Hepatocyte (in vitro differentiated cells): ENCODE measurements around the gene HTR1D. TPM values are rescaled to one million over a fixed set of nuclear protein-coding genes. Genes with fewer than 3 reads are reported as not detected.

Source experiments
- DNase-seq: peaks from one replicate; pipeline ENCODE4 v3.0.0-alpha.2; 2016; ENCODE audit warnings: low spot score
- H2AFZ ChIP-seq: fragments of 200-600 bp; sonication (generic); 2 replicates; pipeline ENCODE4 v1.6.0; 2016; ENCODE audit warnings: antibody characterized with exemption, mild to moderate bottlenecking
- H3K27ac ChIP-seq: fragments of 200-600 bp; sonication (generic); 2 replicates; pipeline ENCODE4 v1.5.1; 2016; ENCODE audit warnings: mild to moderate bottlenecking
- H3K27me3 ChIP-seq: fragments of 200-600 bp; sonication (generic); 2 replicates; pipeline ENCODE4 v1.6.1; 2016
- H3K36me3 ChIP-seq: fragments of 200-600 bp; sonication (generic); replicated peaks from 2 replicates; pipeline ENCODE4 v1.5.1; 2016; ENCODE audit warnings: low read depth; ENCODE audit not compliant: insufficient read depth
- H3K4me1 ChIP-seq: fragments of 200-600 bp; sonication (generic); 2 replicates; pipeline ENCODE4 v1.5.1; 2016; ENCODE audit warnings: mild to moderate bottlenecking, moderate library complexity; ENCODE audit not compliant: insufficient read depth
- H3K4me2 ChIP-seq: fragments of 200-600 bp; sonication (generic); 2 replicates; pipeline ENCODE4 v1.6.0; 2016
- H3K4me3 ChIP-seq: fragments of 200-600 bp; sonication (generic); 2 replicates; pipeline ENCODE4 v1.5.1; 2016; ENCODE audit warnings: mild to moderate bottlenecking
- H3K79me2 ChIP-seq: fragments of 200-600 bp; sonication (generic); 2 replicates; pipeline ENCODE4 v1.6.0; 2017; ENCODE audit warnings: mild to moderate bottlenecking
- H3K9me2 ChIP-seq: fragments of 200-600 bp; sonication (generic); replicated peaks from 2 replicates; pipeline ENCODE4 v1.6.0; 2017; ENCODE audit warnings: mild to moderate bottlenecking; ENCODE audit not compliant: insufficient read depth
- H3K9me3 ChIP-seq: fragments of 200-600 bp; sonication (generic); 2 replicates; pipeline ENCODE4 v1.5.1; 2016; ENCODE audit warnings: low read depth, mild to moderate bottlenecking
- H4K20me1 ChIP-seq: fragments of 200-600 bp; sonication (generic); 2 replicates; pipeline ENCODE4 v1.6.0; 2016; ENCODE audit warnings: mild to moderate bottlenecking; ENCODE audit not compliant: insufficient read depth, poor library complexity, severe bottlenecking
- CTCF ChIP-seq: fragments of 200-600 bp; sonication (generic); IDR thresholded peaks from 2 replicates; pipeline ENCODE4 v1.5.1; 2016; ENCODE audit warnings: antibody characterized with exemption, mild to moderate bottlenecking; ENCODE audit not compliant: poor library complexity
- EZH2 ChIP-seq: fragments of 200-600 bp; sonication (generic); IDR thresholded peaks from 2 replicates; pipeline ENCODE4 v1.6.1; 2016; ENCODE audit warnings: antibody characterized with exemption, mild to moderate bottlenecking, borderline replicate concordance
- EZH2phosphoT487 ChIP-seq: fragments of 200-600 bp; sonication (generic); IDR thresholded peaks from one replicate; pipeline ENCODE4 v1.6.1; 2018; ENCODE audit warnings: antibody characterized with exemption, mild to moderate bottlenecking, low read depth, moderate library complexity; ENCODE audit not compliant: unreplicated experiment, severe bottlenecking
- WGBS: methylation state at CpG from one replicate; pipeline ENCODE4 v1.1.6; 2016; ENCODE audit warnings: low lambda C conversion rate; ENCODE audit errors: missing lambda C conversion rate; 5-methylcytosine and 5-hydroxymethylcytosine counted together
- polyA plus RNA-seq: library from polyadenylated mRNA; unstranded; fragments of >200 nt; fragmentation: Nextera tagmentation; extraction: Ambion mirVana; gene quantifications from 2 replicates; pipeline ENCODE4 v1.2.1, GENCODE V29; 2016
- total RNA-seq: library from RNA; depleted of rRNA; stranded (reverse); fragments of >200 nt; gene quantifications from 2 replicates; pipeline ENCODE4 v1.2.3, GENCODE V29; 2014

HTR1D gene
- total and polyA plus RNA-seq, 2 experiments from 2014 or later: 0.07 to 0.19 TPM

DNA sequence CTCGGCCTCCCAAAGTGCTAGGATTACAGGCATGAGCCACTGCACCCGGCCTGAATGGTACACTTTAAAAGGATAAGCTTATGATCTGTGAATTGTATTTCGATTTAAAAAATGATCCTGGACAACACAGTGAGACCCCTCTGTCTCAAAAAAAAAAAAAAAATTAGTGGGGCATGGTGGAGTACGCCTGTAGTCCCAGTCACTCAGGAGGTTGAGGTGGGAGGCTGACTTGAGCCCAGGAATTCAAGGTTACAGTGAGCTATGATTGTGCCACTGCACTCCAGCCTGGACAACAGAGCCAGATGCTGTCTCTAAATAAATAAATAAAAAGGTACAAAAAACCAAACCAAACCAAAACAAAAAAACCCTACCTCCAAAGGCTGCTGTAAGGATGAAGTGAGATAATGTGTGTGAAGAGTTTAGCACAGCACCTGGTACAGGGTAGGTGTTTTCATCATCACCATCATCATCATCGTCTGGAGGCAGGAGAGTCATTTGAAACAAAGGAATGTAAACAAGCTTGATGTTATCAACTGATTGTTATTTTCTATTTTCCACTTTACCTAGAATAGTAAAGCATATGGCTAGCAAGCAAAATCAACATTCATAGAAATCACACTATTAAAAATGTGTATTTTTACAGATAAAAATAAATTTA is 22.5 kb upstream of the HTR1D start:
- TF ChIP-seq EZH2 (no peak), EZH2phosphoT487 (no peak), CTCF (no peak)
- Histone ChIP-seq H3K27me3 (no peaks in the 10 kb centered on the region), H3K4me2 (no peak overlapping the region), H2AFZ (no peak overlapping the region), H3K79me2 (no peaks in the 10 kb centered on the region), H3K4me3 (no peak overlapping the region), H3K4me1 (no peaks in the 10 kb centered on the region), H3K36me3 (no peaks in the 10 kb centered on the region), H3K9me2 (no peaks in the 10 kb centered on the region), H4K20me1 (no peaks in the 10 kb centered on the region), H3K9me3 (no peaks in the 10 kb centered on the region), H3K27ac (no peak overlapping the region)
- 91% methylated on average over 5 of the region's 5 CpGs for WGBS
- DNase-seq: no peak

GRCh38 chr1:23238565-23238964 is 21.3 kb upstream of the HTR1D start:
- H3K9me2 ChIP-seq: no peaks in the 10 kb centered on the region
- WGBS: 89% methylated on average over 2 of the region's 2 CpGs
- TF ChIP-seq EZH2phosphoT487: no peak
- H3K4me2 ChIP-seq: no peak overlapping the region
- H3K27ac ChIP-seq: no peak overlapping the region
- no peak for DNase-seq
- H3K79me2 ChIP-seq: no peaks in the 10 kb centered on the region
- no peaks in the 10 kb centered on the region for H4K20me1 ChIP-seq
- no peaks in the 10 kb centered on the region for H3K9me3 ChIP-seq
- H2AFZ ChIP-seq: no peak overlapping the region
- H3K4me3 ChIP-seq: no peak overlapping the region
- no peaks in the 10 kb centered on the region for H3K4me1 ChIP-seq
- H3K36me3 ChIP-seq: no peaks in the 10 kb centered on the region
- no peaks in the 10 kb centered on the region for H3K27me3 ChIP-seq

- 91% methylated on average over 2 of the region's 2 CpGs for WGBS
- H3K4me2 ChIP-seq: no peak overlapping the region
- H3K9me3 ChIP-seq: no peaks in the 10 kb centered on the region
- no peak overlapping the region for H3K4me3 ChIP-seq
- H3K4me1 ChIP-seq: no peaks in the 10 kb centered on the region
- TF ChIP-seq EZH2: no peak
- TF ChIP-seq EZH2phosphoT487: no peak
- no peak for TF ChIP-seq CTCF
- no peaks in the 10 kb centered on the region for H3K9me2 ChIP-seq
- no peaks in the 10 kb centered on the region for H3K79me2 ChIP-seq
- H3K27ac ChIP-seq: no peak overlapping the region
- H3K27me3 ChIP-seq: no peaks in the 10 kb centered on the region
- no peaks in the 10 kb centered on the region for H3K36me3 ChIP-seq
- no peak overlapping the region for H2AFZ ChIP-seq
- H4K20me1 ChIP-seq: no peaks in the 10 kb centered on the region
- no peak for DNase-seq
Measured at GRCh38 chr1:23237508-23237907, 20.2 kb upstream of the HTR1D start.

DNA sequence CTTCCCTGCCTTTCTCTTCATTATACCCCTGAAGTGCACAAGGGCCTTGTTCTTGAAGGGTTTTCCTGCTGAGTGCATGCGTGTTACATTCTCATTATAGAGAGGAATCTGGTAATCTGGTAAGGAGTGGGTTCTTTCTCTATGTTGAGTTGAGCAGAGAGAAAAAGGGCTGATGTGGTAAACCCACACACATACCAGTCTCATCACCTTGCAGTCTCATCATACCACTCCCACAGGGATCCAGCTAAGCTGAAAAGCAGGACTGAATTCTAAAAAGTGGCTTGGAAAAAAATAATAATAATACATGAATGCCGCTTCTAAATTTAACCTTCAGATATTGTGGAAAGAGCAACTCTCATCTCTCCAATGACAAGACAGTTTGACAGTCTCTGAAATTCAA is 10.5 kb upstream of the HTR1D start:
- H3K4me1 ChIP-seq: no peaks in the 10 kb centered on the region
- WGBS: 97% methylated on average over 2 of the region's 2 CpGs
- no peak for DNase-seq
- H4K20me1 ChIP-seq: no peaks in the 10 kb centered on the region
- no peaks in the 10 kb centered on the region for H3K9me3 ChIP-seq
- H3K36me3 ChIP-seq: no peaks in the 10 kb centered on the region
- H3K4me2 ChIP-seq: no peak overlapping the region
- H3K27ac ChIP-seq: no peak overlapping the region
- TF ChIP-seq EZH2 (no peak), EZH2phosphoT487 (no peak), CTCF (no peak)
- H3K27me3 ChIP-seq: no peaks in the 10 kb centered on the region
- H3K79me2 ChIP-seq: no peaks in the 10 kb centered on the region
- no peaks in the 10 kb centered on the region for H3K9me2 ChIP-seq
- no peak overlapping the region for H2AFZ ChIP-seq
- H3K4me3 ChIP-seq: no peak overlapping the region
